Measurements from ENCODE around the gene NCKAP5.

- TF ChIP-seq REST (IDR thresholded peaks at IDR 0.05) (no peak), EP300 (IDR thresholded peaks at IDR 0.05) (no peak), CTCF (IDR thresholded peaks at IDR 0.05) (no peak), POLR2A (IDR thresholded peaks at IDR 0.05; ENCODE audit: low read length) (no peak), ELK1 (IDR thresholded peaks at IDR 0.05; ENCODE audit: low read depth, low read length) (no peak), PHF8 (IDR thresholded peaks at IDR 0.05; ENCODE audit: borderline replicate concordance, low read depth) (no peak), CEBPB (IDR thresholded peaks at IDR 0.05) (no peak), ZFP36 (IDR thresholded peaks at IDR 0.05; ENCODE audit: borderline replicate concordance, partially characterized antibody) (no peak), USF2 (IDR thresholded peaks at IDR 0.05) (no peak), KDM1A (IDR thresholded peaks at IDR 0.05; ENCODE audit: low read depth) (no peak), MAX (IDR thresholded peaks at IDR 0.05) (no peak)
Observed at GRCh38 chr2:133012847-133013734, 555.2 kb downstream of the NCKAP5 start.

Measured in A549 (cell line).